Prostate gland (tissue), 2 donors: ENCODE data around the gene MYEOV. TPM values are rescaled to one million over a fixed set of nuclear protein-coding genes. Genes with fewer than 3 reads are reported as not detected.

ENCODE experiments used
- DNase-seq: peaks from one replicate; pipeline ENCODE4 v3.0.0-alpha.2; 2019; ENCODE audit warnings: low spot score
- H3K27ac ChIP-seq, 2 donors: fragments of 200-600 bp; sonication (generic); 2 replicates each; pipeline ENCODE4 v1.5.1; 2017 to 2019
- H3K27me3 ChIP-seq: fragments of 200-600 bp; sonication (generic); replicated peaks from 2 replicates; pipeline ENCODE4 v1.5.1; 2019; ENCODE audit not compliant: insufficient read depth
- H3K36me3 ChIP-seq, 2 donors: fragments of 200-600 bp; sonication (generic); 1 replicate in 1 of 2; 2 replicates in 1 of 2; pipeline versions ENCODE4 v1.5.1 to v1.8.1; 2017 to 2019
- H3K4me1 ChIP-seq: fragments of 200-600 bp; sonication (generic); replicated peaks from 2 replicates; pipeline ENCODE4 v1.5.1; 2019
- H3K4me3 ChIP-seq, 2 donors: fragments of 200-600 bp; sonication (generic); 2 replicates each; pipeline ENCODE4 v1.5.1; 2017 to 2019
- H3K9me3 ChIP-seq: fragments of 200-600 bp; sonication (generic); 2 replicates; pipeline ENCODE4 v1.5.1; 2017
- CTCF ChIP-seq, 4 experiments: fragments of 200-600 bp in 2 of 4; fragments of 450-650 bp in 2 of 4; sonication (generic) in 2 of 4; IDR thresholded peaks; 1 replicate in 3 of 4; 2 replicates in 1 of 4; pipeline ENCODE4 v1.5.1; 2016 to 2019; ENCODE audit warnings: antibody characterized with exemption in 4 of 4, mild to moderate bottlenecking in 2 of 4, moderate library complexity in 2 of 4
- POLR2A ChIP-seq: fragments of 450-650 bp; IDR thresholded peaks from one replicate; pipeline ENCODE4 v1.6.1; 2016; ENCODE audit warnings: antibody characterized with exemption, mild to moderate bottlenecking
- POLR2AphosphoS5 ChIP-seq: sonication (generic); formaldehyde crosslinking; IDR thresholded peaks from one replicate; pipeline ENCODE4 v1.6.1; 2017; ENCODE audit warnings: antibody characterized with exemption
- WGBS: methylation state at CpG from one replicate; pipeline ENCODE4 v1.1.5; 2018; 5-methylcytosine and 5-hydroxymethylcytosine counted together
- intact Hi-C: fragments of 100-400 bp; cut with DNase I; formaldehyde crosslinking; loops from one replicate; pipeline ENCODE4 v1.14.2; 2022
- total RNA-seq, 2 donors: library from RNA; depleted of rRNA; stranded (reverse); fragments of >200 nt; gene quantifications; one replicate each; pipeline ENCODE4 v1.1.0, GENCODE V29; 2016

MYEOV gene
- total RNA-seq, 2 donors from 2014 or later: 1.1 TPM; not detected in 1

- intact Hi-C loops: no loop called here
- WGBS: 91% methylated on average over 1 of the region's 1 CpG
- DNase-seq: no peak
Measured at GRCh38 chr11:69304258-69304657, 10.3 kb downstream of the MYEOV start.

GRCh38 chr11:69304686-69305085 lies 10.7 kb downstream of the MYEOV start:
- Histone ChIP-seq H3K27ac (no peak overlapping the region), H3K36me3 (no peaks in the 10 kb centered on the region), H3K27me3 (no peaks in the 10 kb centered on the region), H3K4me1 (no peaks in the 10 kb centered on the region), H3K4me3 (no peak overlapping the region), H3K9me3 (no peaks in the 10 kb centered on the region)
- intact Hi-C loops: no loop called here
- DNase-seq: no peak
- no peak for TF ChIP-seq POLR2A
- no peak for TF ChIP-seq CTCF (IDR thresholded peaks at IDR 0.05)
- TF ChIP-seq POLR2AphosphoS5: no peak
- WGBS: 47% methylated on average over 6 of the region's 6 CpGs

More at GRCh38 chr11:69304258-69304657, 10.3 kb downstream of the MYEOV start:
- H3K9me3 ChIP-seq: no peaks in the 10 kb centered on the region
- TF ChIP-seq CTCF (IDR thresholded peaks at IDR 0.05) (no peak), POLR2AphosphoS5 (no peak), POLR2A (no peak)
- no peaks in the 10 kb centered on the region for H3K27me3 ChIP-seq
- no peaks in the 10 kb centered on the region for H3K4me1 ChIP-seq
- no peak overlapping the region for H3K27ac ChIP-seq
- no peaks in the 10 kb centered on the region for H3K36me3 ChIP-seq
- no peak overlapping the region for H3K4me3 ChIP-seq

GRCh38 chr11:69305885-69306540 lies 12.1 kb downstream of the MYEOV start:
- intact Hi-C loops: no loop called here
- no peaks in the 10 kb centered on the region for H3K27me3 ChIP-seq
- no peak overlapping the region for H3K27ac ChIP-seq
- DNase-seq: no peak
- H3K9me3 ChIP-seq: no peaks in the 10 kb centered on the region
- no peaks in the 10 kb centered on the region for H3K4me1 ChIP-seq
- H3K4me3 ChIP-seq: no peak overlapping the region
- no peaks in the 10 kb centered on the region for H3K36me3 ChIP-seq
- WGBS: 63% methylated on average over 11 of the region's 11 CpGs
- no peak for TF ChIP-seq CTCF (IDR thresholded peaks at IDR 0.05)
- TF ChIP-seq POLR2AphosphoS5: no peak
- TF ChIP-seq POLR2A: no peak

GRCh38 chr11:69306821-69307220 lies 12.9 kb downstream of the MYEOV start:
- Histone ChIP-seq H3K27me3 (no peaks in the 10 kb centered on the region), H3K9me3 (no peaks in the 10 kb centered on the region), H3K36me3 (no peaks in the 10 kb centered on the region), H3K27ac (no peak overlapping the region), H3K4me3 (no peak overlapping the region), H3K4me1 (no peaks in the 10 kb centered on the region)
- no peak for TF ChIP-seq CTCF (IDR thresholded peaks at IDR 0.05)
- no peak for TF ChIP-seq POLR2AphosphoS5
- no peak for TF ChIP-seq POLR2A
- intact Hi-C loops: no loop called here
- WGBS: 84% methylated on average over 5 of the region's 5 CpGs
- DNase-seq: no peak

- 78% methylated on average over 6 of the region's 6 CpGs for WGBS
- no peak for DNase-seq
- Histone ChIP-seq H3K4me1 (no peaks in the 10 kb centered on the region), H3K9me3 (no peaks in the 10 kb centered on the region), H3K4me3 (no peak overlapping the region), H3K36me3 (no peaks in the 10 kb centered on the region), H3K27me3 (no peaks in the 10 kb centered on the region), H3K27ac (no peak overlapping the region)
- TF ChIP-seq POLR2AphosphoS5 (no peak), POLR2A (no peak), CTCF (IDR thresholded peaks at IDR 0.05) (no peak)
- intact Hi-C loops: no loop called here
Measured at GRCh38 chr11:69307421-69307820, 13.5 kb downstream of the MYEOV start.
